Neuronal stem cell (in vitro differentiated cells): ENCODE data around the gene MAP3K7.

ENCODE experiments used
- DNase-seq: peaks from one replicate; pipeline ENCODE4 v3.0.0-alpha.2; 2013; ENCODE audit warnings: low spot score
- H2AFZ ChIP-seq: one replicate; pipeline ENCODE4 v1.6.1; 2013; ENCODE audit warnings: mild to moderate bottlenecking, low read length, inconsistent platforms
- H2AK5ac ChIP-seq: 2 replicates; pipeline ENCODE4 v1.6.1; 2013; ENCODE audit warnings: low read depth, mild to moderate bottlenecking, inconsistent platforms, low read length, moderate library complexity, mixed read lengths
- H2BK120ac ChIP-seq: 2 replicates; pipeline ENCODE4 v1.6.1; 2013; ENCODE audit warnings: low read depth, mild to moderate bottlenecking, inconsistent platforms, low read length, moderate library complexity, mixed read lengths
- H2BK12ac ChIP-seq: one replicate; pipeline ENCODE4 v1.6.1; 2013; ENCODE audit warnings: low read length, inconsistent platforms
- H2BK15ac ChIP-seq: 2 replicates; pipeline ENCODE4 v1.6.1; 2013; ENCODE audit warnings: mild to moderate bottlenecking, low read length, inconsistent platforms, mixed read lengths
- H2BK5ac ChIP-seq: one replicate; pipeline ENCODE4 v1.6.1; 2013; ENCODE audit warnings: inconsistent platforms, mild to moderate bottlenecking, low read length, moderate library complexity
- H3K14ac ChIP-seq: one replicate; pipeline ENCODE4 v1.6.1; 2013; ENCODE audit warnings: low read length, inconsistent platforms
- H3K18ac ChIP-seq: 2 replicates; pipeline ENCODE4 v1.6.1; 2013; ENCODE audit warnings: low read length, inconsistent platforms
- H3K23ac ChIP-seq: 2 replicates; pipeline ENCODE4 v1.6.1; 2013; ENCODE audit warnings: low read depth, mild to moderate bottlenecking, mixed read lengths, low read length, inconsistent platforms; ENCODE audit not compliant: poor library complexity
- H3K27ac ChIP-seq: replicated peaks from 3 replicates; pipeline ENCODE4 v1.5.1; 2013; ENCODE audit warnings: low read length, inconsistent platforms
- H3K27me3 ChIP-seq, 3 experiments: 2 replicates each; pipeline ENCODE4 v1.6.1; 2013; ENCODE audit warnings: low read length in 3 of 3, mild to moderate bottlenecking in 2 of 3, inconsistent platforms in 1 of 3, low read depth in 1 of 3, mixed read lengths in 1 of 3, moderate library complexity in 1 of 3; ENCODE audit not compliant: control insufficient read depth in 3 of 3, insufficient read depth in 3 of 3
- H3K36me3 ChIP-seq, 2 donors: replicated peaks in 1 of 2; 2 replicates each; pipeline ENCODE4 v1.6.1; 2013; ENCODE audit warnings: low read length in 2 of 2; ENCODE audit not compliant: control insufficient read depth in 2 of 2, insufficient read depth in 2 of 2
- H3K4ac ChIP-seq: 2 replicates; pipeline ENCODE4 v1.6.1; 2013; ENCODE audit warnings: inconsistent platforms, mild to moderate bottlenecking, low read length, moderate library complexity
- H3K4me1 ChIP-seq, 2 donors: 1 replicate in 1 of 2; 2 replicates in 1 of 2; pipeline ENCODE4 v1.6.1; 2013; ENCODE audit warnings: low read length in 2 of 2, low read depth in 1 of 2; ENCODE audit not compliant: control insufficient read depth in 2 of 2, insufficient read depth in 1 of 2
- H3K4me2 ChIP-seq: one replicate; pipeline ENCODE4 v1.6.1; 2013; ENCODE audit warnings: mild to moderate bottlenecking, low read length, inconsistent platforms; ENCODE audit not compliant: insufficient read depth, poor library complexity, severe bottlenecking
- H3K4me3 ChIP-seq, 2 donors: 2 replicates each; pipeline ENCODE4 v1.5.1; 2013; ENCODE audit warnings: low read length in 2 of 2, mild to moderate bottlenecking in 2 of 2, inconsistent platforms in 1 of 2, moderate library complexity in 1 of 2
- H3K79me1 ChIP-seq: one replicate; pipeline ENCODE4 v1.6.1; 2013; ENCODE audit warnings: low read depth, mild to moderate bottlenecking, inconsistent platforms, low read length, moderate library complexity
- H3K9ac ChIP-seq: one replicate; pipeline ENCODE4 v1.6.1; 2013; ENCODE audit warnings: mild to moderate bottlenecking, low read depth, low read length, inconsistent platforms; ENCODE audit not compliant: poor library complexity
- H3K9me3 ChIP-seq, 2 donors: replicated peaks in 1 of 2; 2 replicates each; pipeline versions ENCODE3 to v1.6.1; 2013; ENCODE audit warnings: low read length in 2 of 2, mild to moderate bottlenecking in 2 of 2, inconsistent platforms in 1 of 2, low read depth in 1 of 2, mixed read lengths in 1 of 2, moderate library complexity in 1 of 2; ENCODE audit not compliant: control insufficient read depth in 2 of 2, insufficient read depth in 1 of 2
- H4K8ac ChIP-seq: one replicate; pipeline ENCODE4 v1.6.1; 2013; ENCODE audit warnings: low read depth, mild to moderate bottlenecking, inconsistent platforms, low read length, moderate library complexity
- H4K91ac ChIP-seq: one replicate; pipeline ENCODE4 v1.6.1; 2013; ENCODE audit warnings: low read length, low read depth, mild to moderate bottlenecking, inconsistent platforms; ENCODE audit not compliant: poor library complexity
- WGBS, 2 donors: extraction: QIAGEN DNeasy Blood & Tissue Kit; methylation state at CpG; one replicate each; pipeline ENCODE4 v1.1.7; 2013; ENCODE audit warnings: missing lambda C conversion rate in 2 of 2, mixed read lengths in 1 of 2; ENCODE audit not compliant: insufficient read length in 2 of 2, insufficient replicate concordance in 1 of 2; ENCODE audit errors: extremely low coverage in 2 of 2; 5-methylcytosine and 5-hydroxymethylcytosine counted together

MAP3K7 gene

DNA sequence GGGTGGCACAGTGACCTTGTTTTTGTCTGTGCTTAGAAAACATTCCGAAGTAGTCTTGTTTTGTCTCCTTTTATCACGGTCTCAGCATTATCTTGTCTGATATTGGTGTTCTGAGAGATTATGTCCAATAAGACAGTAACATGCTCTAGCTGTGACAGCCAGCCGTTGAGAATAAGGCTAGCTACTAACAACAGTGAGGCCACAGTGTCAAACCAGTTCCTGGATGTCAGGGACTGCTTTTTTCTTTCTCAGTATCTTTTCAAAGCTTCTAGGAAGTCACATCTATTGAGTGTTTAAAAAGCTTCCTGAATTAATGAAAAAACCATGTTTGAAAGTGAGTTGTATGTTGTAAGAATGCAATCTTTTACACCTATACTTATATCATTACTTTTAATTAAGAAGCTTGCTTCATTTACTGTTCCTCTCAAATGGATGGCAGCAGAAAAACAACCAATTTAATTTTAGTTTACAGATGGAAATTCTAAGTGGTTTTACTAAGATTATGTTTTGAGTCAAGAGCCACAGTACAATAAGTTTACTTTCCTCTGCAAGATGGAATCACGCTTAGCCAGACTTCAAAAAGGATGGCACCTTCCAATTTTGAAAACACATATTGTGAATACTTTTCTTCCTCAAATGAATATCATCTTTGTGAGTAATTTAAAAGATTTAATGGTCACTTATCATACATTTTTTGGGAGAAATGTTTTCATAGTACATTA lies 53.1 kb downstream of the MAP3K7 start:
- Histone ChIP-seq H4K8ac (no peak overlapping the region), H3K27me3 (no peaks in the 10 kb centered on the region), H2AFZ (no peak overlapping the region), H3K4me3 (no peak overlapping the region), H4K91ac (no peak overlapping the region), H3K9me3 (no peaks in the 10 kb centered on the region), H3K14ac (no peak overlapping the region), H2BK15ac (no peak overlapping the region), H2AK5ac (no peak overlapping the region), H2BK12ac (no peak overlapping the region), H3K9ac (no peak overlapping the region), H3K27ac (no peak overlapping the region), H3K36me3 (peaks cover 0 to 91% of the 10 kb centered on the region in 2 donors), H3K18ac (no peak overlapping the region), H3K4me1 (peaks cover 4 to 25% of the 10 kb centered on the region in 2 donors), H3K79me1 (no peaks in the 10 kb centered on the region), H3K4ac (no peak overlapping the region), H2BK5ac (no peak overlapping the region), H3K4me2 (no peak overlapping the region), H2BK120ac (no peak overlapping the region), H3K23ac (no peak overlapping the region)
- no CpG with 5 or more reads among the region's 4 CpGs for WGBS, 2 donors
- DNase-seq: no peak

DNA sequence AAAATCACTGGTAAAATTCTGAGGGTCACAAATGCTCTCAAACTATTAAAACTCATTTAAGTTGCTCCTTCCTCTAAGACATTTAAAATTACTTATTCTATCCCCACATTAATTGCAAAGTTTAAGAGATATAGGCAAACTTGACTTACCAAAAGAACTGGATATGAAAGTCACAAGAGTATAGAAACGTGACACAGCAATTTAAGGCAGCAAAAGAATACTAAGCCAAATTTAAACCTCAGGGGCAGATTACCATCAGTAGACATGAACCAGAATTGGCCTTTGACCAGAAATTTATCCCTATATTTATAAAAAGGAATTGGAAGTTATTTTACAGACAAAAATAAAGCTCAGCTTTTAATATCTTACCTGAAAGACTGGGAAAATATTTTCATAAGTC lies 56.0 kb downstream of the MAP3K7 start:
- H3K9ac ChIP-seq: no peak overlapping the region
- WGBS, 2 donors: no CpG with 5 or more reads among the region's 1 CpG

DNA sequence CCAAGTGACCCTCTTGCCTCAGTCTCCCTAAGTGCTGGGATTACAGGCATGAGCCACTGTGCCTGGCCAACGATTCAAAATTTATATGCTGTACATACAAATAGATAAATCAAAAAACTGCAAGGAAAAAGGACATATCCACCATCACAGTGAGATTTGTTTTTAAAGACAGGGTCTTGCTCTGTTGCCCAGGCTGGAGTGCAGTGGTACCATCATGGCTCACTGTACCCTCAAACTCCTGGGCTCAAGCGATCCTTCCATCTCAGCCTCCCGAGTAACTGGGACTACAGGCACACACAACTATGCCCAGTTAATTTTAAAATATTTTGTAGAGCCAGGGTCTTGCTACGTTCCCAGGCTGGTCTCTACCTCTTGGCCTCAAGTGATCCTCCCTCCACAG lies 61.5 kb downstream of the MAP3K7 start:
- H3K27ac ChIP-seq: no peak overlapping the region
- no peak for DNase-seq
- H3K14ac ChIP-seq: no peak overlapping the region
- H3K4me3 ChIP-seq: no peak overlapping the region
- no peak overlapping the region for H2BK120ac ChIP-seq
- no CpG with 5 or more reads among the region's 4 CpGs for WGBS, 2 donors
- no peak overlapping the region for H3K4ac ChIP-seq
- no peak overlapping the region for H3K18ac ChIP-seq
- H3K9me3 ChIP-seq: no peaks in the 10 kb centered on the region
- no peak overlapping the region for H2BK15ac ChIP-seq
- H3K9ac ChIP-seq: no peak overlapping the region
- H4K91ac ChIP-seq: no peak overlapping the region
- H2BK12ac ChIP-seq: no peak overlapping the region
- no peaks in the 10 kb centered on the region for H3K27me3 ChIP-seq
- no peak overlapping the region for H3K23ac ChIP-seq
- H3K4me2 ChIP-seq: no peak overlapping the region
- peaks cover 4 to 73% of the 10 kb centered on the region in 2 donors for H3K36me3 ChIP-seq
- no peak overlapping the region for H2AFZ ChIP-seq
- H2BK5ac ChIP-seq: no peak overlapping the region
- no peak overlapping the region for H4K8ac ChIP-seq
- H3K79me1 ChIP-seq: no peaks in the 10 kb centered on the region
- no peak overlapping the region for H2AK5ac ChIP-seq
- peaks cover 0 to 4% of the 10 kb centered on the region in 2 donors for H3K4me1 ChIP-seq

More for the DNA sequence above, 56.0 kb downstream of the MAP3K7 start:
- Histone ChIP-seq H3K18ac (no peak overlapping the region), H3K4me2 (no peak overlapping the region), H4K8ac (no peak overlapping the region), H2AK5ac (no peak overlapping the region), H3K4me3 (no peak overlapping the region), H2BK120ac (no peak overlapping the region), H3K4ac (no peak overlapping the region), H2BK5ac (no peak overlapping the region), H3K23ac (no peak overlapping the region), H4K91ac (no peak overlapping the region), H3K27me3 (no peaks in the 10 kb centered on the region), H3K14ac (no peak overlapping the region), H2AFZ (no peak overlapping the region), H2BK15ac (no peak overlapping the region), H3K9me3 (no peaks in the 10 kb centered on the region), H3K79me1 (no peaks in the 10 kb centered on the region), H3K27ac (no peak overlapping the region), H3K36me3 (peaks cover 2 to 84% of the 10 kb centered on the region in 2 donors), H2BK12ac (no peak overlapping the region), H3K4me1 (peaks cover 4 to 13% of the 10 kb centered on the region in 2 donors)
- no peak for DNase-seq

DNA sequence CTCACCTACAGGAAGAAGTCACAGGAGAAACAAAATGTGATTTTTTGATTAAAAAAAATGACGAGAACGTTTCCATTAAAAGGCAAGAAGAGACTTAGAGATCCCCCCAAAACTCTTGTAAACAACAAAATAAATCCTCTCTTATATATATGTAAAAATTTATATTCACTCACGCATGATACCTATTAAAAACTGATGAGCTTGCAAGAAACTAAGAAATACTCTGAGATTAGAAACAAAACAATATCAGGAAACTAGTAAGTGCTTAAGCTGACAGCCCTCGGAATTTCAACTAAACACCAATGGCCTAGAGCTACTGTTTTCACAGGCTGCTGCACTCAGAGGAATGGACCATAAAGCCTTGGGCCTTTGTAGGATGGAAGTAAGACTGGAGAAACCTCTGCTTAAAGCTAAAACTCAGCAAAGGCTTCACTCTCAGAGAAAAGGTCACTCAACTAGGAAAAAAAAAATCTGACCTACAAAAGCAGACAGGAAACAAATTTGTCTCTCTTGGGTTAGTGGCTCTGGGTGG lies 63.0 kb downstream of the MAP3K7 start:
- Histone ChIP-seq H2AK5ac (no peak overlapping the region), H2BK5ac (no peak overlapping the region), H3K27me3 (no peaks in the 10 kb centered on the region), H3K79me1 (no peaks in the 10 kb centered on the region), H3K4me3 (no peak overlapping the region), H2BK15ac (no peak overlapping the region), H2BK12ac (no peak overlapping the region), H2BK120ac (no peak overlapping the region), H3K27ac (peak overlapping the region; percentile 26), H3K4me1 (peaks cover 0 to 4% of the 10 kb centered on the region in 2 donors), H3K23ac (no peak overlapping the region), H3K4ac (no peak overlapping the region), H4K91ac (no peak overlapping the region), H3K9ac (no peak overlapping the region), H3K9me3 (no peaks in the 10 kb centered on the region), H3K14ac (no peak overlapping the region), H4K8ac (no peak overlapping the region), H3K18ac (no peak overlapping the region), H2AFZ (no peak overlapping the region), H3K4me2 (no peak overlapping the region), H3K36me3 (peaks cover 4 to 73% of the 10 kb centered on the region in 2 donors)
- no peak for DNase-seq
- WGBS, 2 donors: no CpG with 5 or more reads among the region's 4 CpGs
